PC-9 (cell line): ENCODE data around the gene CDCA5. TPM values are rescaled to one million over a fixed set of nuclear protein-coding genes. Genes with fewer than 3 reads are reported as not detected.

Experiments used
- BruUV-seq: library from RNA; stranded (reverse); fragments of 400-500 nt; replicated peaks from 2 replicates; lab custom pipeline; 2021; lab: Mats Ljungman, UMichigan
- CTCF ChIA-PET: fragments of 300-600 bp; sonication (Branson Sonifier 250); formaldehyde crosslinking; loops from one replicate; lab custom pipeline; 2022; ENCODE audit warnings: antibody characterized with exemption; lab: Charles Lee
- POLR2A ChIA-PET: fragments of 300-600 bp; sonication (Branson Sonifier 250); formaldehyde crosslinking; loops from one replicate; lab custom pipeline; 2022; ENCODE audit warnings: antibody characterized with exemption; ENCODE audit not compliant: unreplicated experiment; lab: Charles Lee
- DNase-seq, 2 experiments: peaks; one replicate each; pipeline versions ENCODE4 v3.0.0 to v3.0.0-alpha.2; 2015 to 2022; ENCODE audit warnings: mixed read lengths in 1 of 2
- H2AFZ ChIP-seq: fragments of 200-600 bp; sonication (generic); 2 replicates; pipeline ENCODE4 v1.8.1; 2017; ENCODE audit warnings: antibody characterized with exemption
- H3F3A ChIP-seq: fragments of 200-600 bp; sonication (generic); 2 replicates; pipeline ENCODE4 v1.8.1; 2017; ENCODE audit warnings: antibody characterized with exemption, mild to moderate bottlenecking, low read depth; ENCODE audit not compliant: insufficient read depth
- H3K27ac ChIP-seq: fragments of 200-600 bp; sonication (generic); 2 replicates; pipeline ENCODE4 v1.6.1; 2016; ENCODE audit warnings: mixed run types
- H3K27me3 ChIP-seq: fragments of 200-600 bp; sonication (generic); 2 replicates; pipeline ENCODE4 v1.6.1; 2016; ENCODE audit warnings: low read depth, mixed run types; ENCODE audit not compliant: insufficient read depth
- H3K36me3 ChIP-seq: fragments of 200-600 bp; sonication (generic); 2 replicates; pipeline ENCODE4 v1.6.1; 2016; ENCODE audit warnings: low read depth, mixed run types
- H3K4me1 ChIP-seq: fragments of 200-600 bp; sonication (generic); replicated peaks from 2 replicates; pipeline ENCODE4 v1.6.1; 2016; ENCODE audit warnings: mixed run types; ENCODE audit not compliant: insufficient read depth
- H3K4me2 ChIP-seq: fragments of 200-600 bp; sonication (generic); 2 replicates; pipeline ENCODE4 v1.6.1; 2017; ENCODE audit warnings: mixed run types
- H3K4me3 ChIP-seq: fragments of 200-600 bp; sonication (generic); 2 replicates; pipeline ENCODE4 v1.6.1; 2016; ENCODE audit warnings: mixed run types
- H3K79me2 ChIP-seq: fragments of 200-600 bp; sonication (generic); 2 replicates; pipeline ENCODE4 v1.6.1; 2017; ENCODE audit warnings: low read depth, mixed run types
- H3K9me2 ChIP-seq: fragments of 200-600 bp; sonication (generic); 2 replicates; pipeline ENCODE4 v1.8.1; 2017; ENCODE audit warnings: mild to moderate bottlenecking; ENCODE audit not compliant: insufficient read depth
- H3K9me3 ChIP-seq: fragments of 200-600 bp; sonication (generic); 2 replicates; pipeline ENCODE4 v1.8.1; 2016; ENCODE audit warnings: low read depth; ENCODE audit not compliant: insufficient read depth
- H4K20me1 ChIP-seq: fragments of 200-600 bp; sonication (generic); 2 replicates; pipeline ENCODE4 v1.8.1; 2017; ENCODE audit not compliant: insufficient read depth
- EZH2 ChIP-seq: fragments of 200-600 bp; sonication (generic); IDR thresholded peaks from 2 replicates; pipeline ENCODE4 v1.8.0; 2017; ENCODE audit warnings: antibody characterized with exemption, low read depth
- intact Hi-C: fragments of 100-400 bp; cut with micrococcal nuclease; formaldehyde crosslinking; loops from one replicate; pipeline ENCODE4 v1.10.0; 2022; ENCODE audit not compliant: unreplicated experiment
- total RNA-seq: library from RNA; stranded (reverse); gene quantifications from 2 replicates; pipeline ENCODE4 v1.2.3, GENCODE V29; 2021
- TF ChIP-seq, protein P1 (sequence below): fragments of 200-600 bp; sonication (generic); conservative IDR thresholded peaks from 2 replicates; pipeline ENCODE4 v1.6.1; 2017; ENCODE audit warnings: mixed run types, antibody characterized with exemption, mild to moderate bottlenecking, moderate library complexity

Gene CDCA5
- total RNA-seq, 1 experiment from 2014 or later: 86.4 TPM

GRCh38 chr11:65072631-65072966 is 11.2 kb downstream of the CDCA5 start:
- ChIA-PET CTCF (no interaction called here), POLR2A (interaction anchor here (0.6 kb wide), 1 partner anchor 831 kb away, joined by 4 read pairs; no protein-coding TSS in a partner anchor)
- Histone ChIP-seq H3K9me3 (no peaks in the 10 kb centered on the region), H3K4me1 (no peaks in the 10 kb centered on the region), H3F3A (peaks cover 18% of the 10 kb centered on the region), H3K4me3 (no peak overlapping the region), H3K27me3 (no peaks in the 10 kb centered on the region), H3K79me2 (no peaks in the 10 kb centered on the region), H3K27ac (no peak overlapping the region), H3K36me3 (no peaks in the 10 kb centered on the region), H4K20me1 (no peaks in the 10 kb centered on the region), H2AFZ (no peak overlapping the region), H3K4me2 (no peak overlapping the region), H3K9me2 (no peaks in the 10 kb centered on the region)
- no TSS peak for BruUV-seq
- TF ChIP-seq EZH2: no peak
- TF ChIP-seq, protein P1, sequence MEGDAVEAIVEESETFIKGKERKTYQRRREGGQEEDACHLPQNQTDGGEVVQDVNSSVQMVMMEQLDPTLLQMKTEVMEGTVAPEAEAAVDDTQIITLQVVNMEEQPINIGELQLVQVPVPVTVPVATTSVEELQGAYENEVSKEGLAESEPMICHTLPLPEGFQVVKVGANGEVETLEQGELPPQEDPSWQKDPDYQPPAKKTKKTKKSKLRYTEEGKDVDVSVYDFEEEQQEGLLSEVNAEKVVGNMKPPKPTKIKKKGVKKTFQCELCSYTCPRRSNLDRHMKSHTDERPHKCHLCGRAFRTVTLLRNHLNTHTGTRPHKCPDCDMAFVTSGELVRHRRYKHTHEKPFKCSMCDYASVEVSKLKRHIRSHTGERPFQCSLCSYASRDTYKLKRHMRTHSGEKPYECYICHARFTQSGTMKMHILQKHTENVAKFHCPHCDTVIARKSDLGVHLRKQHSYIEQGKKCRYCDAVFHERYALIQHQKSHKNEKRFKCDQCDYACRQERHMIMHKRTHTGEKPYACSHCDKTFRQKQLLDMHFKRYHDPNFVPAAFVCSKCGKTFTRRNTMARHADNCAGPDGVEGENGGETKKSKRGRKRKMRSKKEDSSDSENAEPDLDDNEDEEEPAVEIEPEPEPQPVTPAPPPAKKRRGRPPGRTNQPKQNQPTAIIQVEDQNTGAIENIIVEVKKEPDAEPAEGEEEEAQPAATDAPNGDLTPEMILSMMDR: no peak
- peak in 1 of 2 experiments; percentile 27 for DNase-seq
- intact Hi-C loops: no loop called here

GRCh38 chr11:65071907-65072630 is 11.8 kb downstream of the CDCA5 start:
- H3K79me2 ChIP-seq: no peaks in the 10 kb centered on the region
- H2AFZ ChIP-seq: no peak overlapping the region
- H3K27me3 ChIP-seq: no peaks in the 10 kb centered on the region
- H3F3A ChIP-seq: peaks cover 14% of the 10 kb centered on the region
- no peak overlapping the region for H3K4me2 ChIP-seq
- CTCF ChIA-PET: no interaction called here
- intact Hi-C loops: no loop called here
- H3K9me3 ChIP-seq: no peaks in the 10 kb centered on the region
- no TSS peak for BruUV-seq
- TF ChIP-seq EZH2: no peak
- TF ChIP-seq, protein P1: no peak
- H3K27ac ChIP-seq: no peak overlapping the region
- no peaks in the 10 kb centered on the region for H3K36me3 ChIP-seq
- H4K20me1 ChIP-seq: no peaks in the 10 kb centered on the region
- no peaks in the 10 kb centered on the region for H3K9me2 ChIP-seq
- DNase-seq: peak in 1 of 2 experiments; percentile 15
- POLR2A ChIA-PET: no interaction called here
- no peaks in the 10 kb centered on the region for H3K4me1 ChIP-seq
- no peak overlapping the region for H3K4me3 ChIP-seq

GRCh38 chr11:65069217-65069616 is 14.6 kb downstream of the CDCA5 start:
- Histone ChIP-seq H3K4me3 (no peak overlapping the region), H3K36me3 (no peaks in the 10 kb centered on the region), H3K9me3 (no peaks in the 10 kb centered on the region), H3F3A (no peaks in the 10 kb centered on the region), H3K27ac (no peak overlapping the region), H3K4me2 (no peak overlapping the region), H4K20me1 (no peaks in the 10 kb centered on the region), H3K27me3 (no peaks in the 10 kb centered on the region), H2AFZ (no peak overlapping the region), H3K79me2 (no peaks in the 10 kb centered on the region), H3K4me1 (no peaks in the 10 kb centered on the region), H3K9me2 (no peaks in the 10 kb centered on the region)
- ChIA-PET POLR2A (interaction anchor here (0.7 kb wide), 1 partner anchor 114 kb away, joined by 6 read pairs; no protein-coding TSS in a partner anchor), CTCF (interaction anchor here (0.5 to 0.6 kb wide), 5 partner anchors 20 to 318 kb away, joined by 3 to 7 read pairs (median 4); no protein-coding TSS in a partner anchor)
- no TSS peak for BruUV-seq
- intact Hi-C loops: no loop called here
- no peak for DNase-seq
- TF ChIP-seq, protein P1: no peak
- TF ChIP-seq EZH2: no peak
